ENCODE data around the gene ESPNL. TPM values are rescaled to one million over a fixed set of nuclear protein-coding genes. Genes with fewer than 3 reads are reported as not detected.

ESPNL gene
- total RNA-seq, 4 donors from 2014 or later: 0.44 to 2.1 TPM; not detected in 2

DNA sequence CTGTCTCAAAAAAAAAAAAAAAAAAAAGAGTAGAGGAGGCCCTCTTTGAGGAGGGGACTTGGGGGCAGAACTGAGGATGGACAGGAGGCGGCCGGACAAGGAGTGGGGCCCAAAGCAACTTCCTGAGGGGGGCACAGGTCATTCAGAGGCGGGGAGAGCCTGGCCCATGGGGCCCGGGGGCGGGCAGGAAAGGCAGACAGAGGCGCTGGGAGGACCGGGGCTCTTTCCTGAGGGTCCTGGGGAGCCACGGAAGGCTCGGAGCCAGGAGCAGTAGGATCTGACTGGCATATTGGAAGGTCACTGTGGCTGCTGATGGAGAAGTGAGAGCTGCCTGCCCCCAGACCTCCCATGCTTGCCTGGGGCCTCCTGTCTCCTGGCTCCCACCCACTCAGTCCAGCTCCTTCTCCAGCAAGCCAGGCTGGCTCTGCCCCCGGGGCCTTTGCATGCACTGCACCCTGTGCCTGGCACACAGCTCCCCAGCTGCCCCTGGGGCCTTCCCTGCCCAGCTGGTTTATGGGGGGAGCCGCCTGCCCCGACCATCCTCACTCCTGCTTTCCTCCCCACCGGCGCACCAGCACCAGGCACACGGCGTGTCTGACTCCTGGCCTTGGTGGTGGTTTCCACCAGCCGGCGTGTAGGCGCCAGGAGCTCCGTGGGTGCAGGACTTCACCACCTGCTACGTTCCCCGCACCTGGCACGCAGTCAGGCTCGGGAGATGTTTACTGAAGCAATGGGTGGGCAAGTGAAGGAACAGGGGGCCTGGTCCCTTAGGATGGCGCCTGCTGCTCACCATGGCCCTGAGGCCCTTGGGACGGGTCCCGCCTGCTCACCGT is 5.6 kb downstream of the ESPNL start:
- Histone ChIP-seq H3K4me1 (peaks cover 0 to 6% (median 0%) of the 10 kb centered on the region in 4 donors), H3K4me3 (no peak overlapping the region), H3K27me3 (no peaks in the 10 kb centered on the region), H3K27ac (no peak overlapping the region), H3K9me3 (no peaks in the 10 kb centered on the region), H3K36me3 (no peaks in the 10 kb centered on the region)
- 71 to 74% methylated on average over 16 to 28 of the region's 28 CpGs for WGBS, 2 donors
- no peak for TF ChIP-seq POLR2A (IDR thresholded peaks at IDR 0.05)
- no peak for TF ChIP-seq EP300 (IDR thresholded peaks at IDR 0.05)
- TF ChIP-seq, protein P1, sequence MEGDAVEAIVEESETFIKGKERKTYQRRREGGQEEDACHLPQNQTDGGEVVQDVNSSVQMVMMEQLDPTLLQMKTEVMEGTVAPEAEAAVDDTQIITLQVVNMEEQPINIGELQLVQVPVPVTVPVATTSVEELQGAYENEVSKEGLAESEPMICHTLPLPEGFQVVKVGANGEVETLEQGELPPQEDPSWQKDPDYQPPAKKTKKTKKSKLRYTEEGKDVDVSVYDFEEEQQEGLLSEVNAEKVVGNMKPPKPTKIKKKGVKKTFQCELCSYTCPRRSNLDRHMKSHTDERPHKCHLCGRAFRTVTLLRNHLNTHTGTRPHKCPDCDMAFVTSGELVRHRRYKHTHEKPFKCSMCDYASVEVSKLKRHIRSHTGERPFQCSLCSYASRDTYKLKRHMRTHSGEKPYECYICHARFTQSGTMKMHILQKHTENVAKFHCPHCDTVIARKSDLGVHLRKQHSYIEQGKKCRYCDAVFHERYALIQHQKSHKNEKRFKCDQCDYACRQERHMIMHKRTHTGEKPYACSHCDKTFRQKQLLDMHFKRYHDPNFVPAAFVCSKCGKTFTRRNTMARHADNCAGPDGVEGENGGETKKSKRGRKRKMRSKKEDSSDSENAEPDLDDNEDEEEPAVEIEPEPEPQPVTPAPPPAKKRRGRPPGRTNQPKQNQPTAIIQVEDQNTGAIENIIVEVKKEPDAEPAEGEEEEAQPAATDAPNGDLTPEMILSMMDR (IDR thresholded peaks at IDR 0.05): no peak
- DNase-seq (ENCODE audit: low spot score in 2 of 2): peak in 1 of 2 donors; percentile 3

DNA sequence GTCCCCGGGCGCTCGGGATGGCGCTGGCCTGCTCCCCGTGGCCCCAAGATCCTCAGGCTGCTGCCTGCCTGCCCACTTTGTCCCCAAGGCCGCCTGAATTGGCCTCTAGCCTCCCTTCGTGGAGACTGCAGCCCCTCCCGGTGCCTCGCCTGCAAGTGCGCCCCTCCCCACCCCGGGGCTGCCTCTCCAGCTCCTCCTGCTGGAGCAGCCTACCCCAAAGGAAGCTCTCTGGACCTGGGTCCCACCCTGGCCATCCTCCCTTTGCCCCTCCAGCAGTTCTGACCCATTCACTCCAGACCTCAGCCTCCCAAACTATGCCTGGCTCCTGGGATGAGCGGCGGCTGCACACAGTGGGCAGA is 6.2 kb downstream of the ESPNL start:
- Histone ChIP-seq H3K9me3 (no peaks in the 10 kb centered on the region), H3K27ac (no peak overlapping the region), H3K27me3 (no peaks in the 10 kb centered on the region), H3K4me1 (peaks cover 0 to 6% (median 0%) of the 10 kb centered on the region in 4 donors), H3K4me3 (no peak overlapping the region), H3K36me3 (no peaks in the 10 kb centered on the region)
- no peak for DNase-seq (ENCODE audit: low spot score in 2 of 2)
- TF ChIP-seq EP300 (IDR thresholded peaks at IDR 0.05) (no peak), POLR2A (IDR thresholded peaks at IDR 0.05) (no peak)
- TF ChIP-seq, protein P1 (IDR thresholded peaks at IDR 0.05): no peak
- WGBS, 2 donors: 76 to 81% methylated on average over 13 of the region's 13 CpGs

DNA sequence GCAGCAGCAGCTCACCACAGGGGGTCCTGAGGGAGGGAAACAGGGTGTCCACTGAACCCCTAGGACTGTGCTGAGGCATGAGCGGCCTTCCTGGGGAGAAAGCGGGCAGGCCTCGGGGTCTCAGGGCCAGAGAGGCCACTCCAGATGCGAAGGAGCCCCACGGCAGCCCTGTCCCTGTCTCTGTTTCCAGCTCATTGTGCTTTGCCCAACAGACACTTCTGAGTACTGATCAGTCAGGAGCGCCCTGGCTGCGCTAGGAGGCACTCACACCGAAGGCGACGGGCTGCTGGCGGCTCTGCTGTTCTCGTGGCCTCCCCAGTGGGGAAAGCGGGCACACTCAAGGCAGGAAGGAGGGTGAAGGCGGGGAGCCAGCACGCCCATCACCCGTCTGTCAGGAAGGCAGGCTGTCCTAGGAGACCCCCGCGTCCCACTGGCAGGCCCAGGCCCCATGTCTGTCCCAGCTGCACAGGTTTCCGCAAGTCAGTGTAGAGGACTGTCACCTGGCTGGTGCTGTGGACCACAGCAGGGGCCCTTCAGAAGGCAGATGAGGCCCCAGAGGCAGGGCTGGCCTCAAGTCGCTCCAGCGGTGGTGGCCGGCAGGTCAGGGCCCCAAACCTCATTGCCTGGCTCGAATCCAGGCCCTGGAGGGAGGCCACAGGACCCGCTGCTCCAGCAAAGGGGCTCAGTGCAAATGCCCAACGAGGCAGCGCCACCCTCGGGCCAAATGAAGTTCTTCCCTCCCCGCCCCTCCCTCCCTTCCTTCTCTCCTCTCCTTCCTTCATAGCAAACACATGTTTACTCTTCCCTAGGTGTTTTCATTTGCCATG is 6.8 kb downstream of the ESPNL start:
- H3K9me3 ChIP-seq: peaks cover 0 to 5% (median 0%) of the 10 kb centered on the region in 4 donors
- no peak for DNase-seq (ENCODE audit: low spot score in 2 of 2)
- peaks cover 0 to 6% (median 0%) of the 10 kb centered on the region in 4 donors for H3K4me1 ChIP-seq
- no peaks in the 10 kb centered on the region for H3K27me3 ChIP-seq
- no peak for TF ChIP-seq EP300 (IDR thresholded peaks at IDR 0.05)
- TF ChIP-seq, protein P1 (IDR thresholded peaks at IDR 0.05): peak in 1 of 5 experiments; percentile 19
- 46 to 74% methylated on average over 11 to 22 of the region's 28 CpGs for WGBS, 2 donors
- H3K36me3 ChIP-seq: no peaks in the 10 kb centered on the region
- H3K27ac ChIP-seq: no peak overlapping the region
- H3K4me3 ChIP-seq: peak overlapping the region in 1 of 4 donors; percentile 10

DNA sequence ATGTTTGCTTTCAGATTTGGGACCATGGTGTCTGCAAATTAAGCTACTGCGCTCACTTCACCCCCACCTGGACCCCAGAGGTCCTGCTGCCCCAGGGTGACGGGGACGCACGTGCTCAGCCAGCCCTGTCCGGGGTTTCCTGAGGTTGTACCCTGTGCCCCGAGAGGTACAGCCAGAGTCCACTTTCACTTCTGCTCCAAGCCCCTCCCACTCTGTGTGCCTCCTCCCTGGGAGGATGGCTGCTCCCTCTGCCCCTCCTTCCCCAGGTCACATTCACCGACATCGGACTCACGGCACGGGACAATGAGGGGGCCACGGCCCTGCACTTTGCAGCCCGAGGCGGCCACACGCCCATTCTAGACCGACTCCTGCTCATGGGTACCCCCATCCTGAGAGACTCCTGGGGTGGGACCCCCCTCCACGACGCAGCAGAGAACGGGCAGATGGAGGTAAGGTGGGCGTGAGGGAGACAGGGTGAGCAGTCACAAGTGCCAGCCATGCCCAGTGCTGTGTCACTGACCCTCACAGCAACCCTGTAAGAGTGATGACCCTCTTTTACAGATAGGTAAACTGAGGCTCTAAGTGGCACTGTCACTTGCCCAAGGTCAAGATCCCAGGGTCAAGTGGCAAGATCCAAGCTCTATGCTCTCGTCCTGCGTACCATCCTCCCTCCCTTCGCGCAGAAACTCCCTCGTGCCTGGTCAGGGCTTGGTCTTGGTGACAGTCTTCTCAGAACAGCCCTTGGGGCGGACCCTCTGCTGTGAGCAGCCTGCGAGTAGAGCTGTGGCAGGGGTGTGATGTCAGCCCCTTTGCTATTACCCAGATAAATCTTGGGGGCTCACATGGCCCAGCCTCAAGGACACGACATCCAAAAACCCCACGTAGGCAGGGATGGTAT is 7.6 kb downstream of the ESPNL start:
- DNase-seq (ENCODE audit: low spot score in 2 of 2): no peak
- Histone ChIP-seq H3K27ac (no peak overlapping the region), H3K27me3 (no peaks in the 10 kb centered on the region), H3K4me1 (peaks cover 0 to 6% (median 0%) of the 10 kb centered on the region in 4 donors), H3K4me3 (peak overlapping the region in 1 of 4 donors; percentile 10), H3K36me3 (no peaks in the 10 kb centered on the region), H3K9me3 (peaks cover 0 to 11% (median 3%) of the 10 kb centered on the region in 4 donors)
- TF ChIP-seq, protein P1 (IDR thresholded peaks at IDR 0.05): no peak
- 82 to 87% methylated on average over 28 of the region's 28 CpGs for WGBS, 2 donors

Measured in tibial nerve (tissue), 4 donors.